ENCODE results near the gene FOSL2. TPM values are rescaled to one million over a fixed set of nuclear protein-coding genes. Genes with fewer than 3 reads are reported as not detected.

The FOSL2 gene
- total RNA-seq, 5 donors from 2014 or later (not counting 1 experiment from before 2014, with no cell fraction given), result 9.7 to 144 (median 18.5) TPM

GRCh38 chr2:28439763-28440162 lies 47.1 kb downstream of the FOSL2 start:
- no peaks in the 10 kb centered on the region for H3K36me3 Mint-ChIP-seq
- no peak overlapping the region for H3K27ac Mint-ChIP-seq
- DNase-seq (no peak), ATAC-seq (replicated peaks in 1 of 4) (no peak)
- ChIA-PET POLR2A (no interaction called here), CTCF (no interaction called here)
- Histone ChIP-seq H3K36me3 (ENCODE audit: control insufficient read depth in 2 of 2, extremely low read depth in 1 of 2, insufficient read depth in 1 of 2, low read length in 1 of 2) (no peaks in the 10 kb centered on the region), H3K9me3 (no peaks in the 10 kb centered on the region), H3K4me3 (ENCODE audit: control insufficient read depth in 1 of 2, extremely low read depth in 1 of 2, low read length in 1 of 2) (no peak overlapping the region), H3K27me3 (replicated peaks in 1 of 2; ENCODE audit: control insufficient read depth in 2 of 2, extremely low read depth in 1 of 2, insufficient read depth in 2 of 2, low read length in 1 of 2) (no peaks in the 10 kb centered on the region), H3K27ac (ENCODE audit: low read length) (no peak overlapping the region), H3K4me1 (ENCODE audit: control insufficient read depth in 1 of 2, extremely low read depth in 1 of 2, insufficient read depth in 2 of 2, low read length in 2 of 2) (peaks cover 0 to under 1% of the 10 kb centered on the region in 2 experiments)
- 94% methylated on average over 12 of the region's 14 CpGs for WGBS (ENCODE audit: insufficient coverage)
- no peaks in the 10 kb centered on the region for H3K27me3 Mint-ChIP-seq
- no peaks in the 10 kb centered on the region for H3K9me3 Mint-ChIP-seq
- H3K4me1 Mint-ChIP-seq, result peaks cover 0 to 2% (median 0%) of the 10 kb centered on the region in 3 donors
- H3K4me3 Mint-ChIP-seq, result no peak overlapping the region

- no peak overlapping the region for H3K4me3 Mint-ChIP-seq
- CTCF ChIA-PET, result interaction anchor here in 1 of 2 donors (0.6 kb wide), 1 partner anchor 811 kb away, joined by 4 read pairs; no protein-coding TSS in a partner anchor
- 60% methylated on average over 1 of the region's 3 CpGs for WGBS (ENCODE audit: insufficient coverage)
- Histone ChIP-seq H3K4me1 (ENCODE audit: control insufficient read depth in 1 of 2, extremely low read depth in 1 of 2, insufficient read depth in 2 of 2, low read length in 2 of 2) (no peaks in the 10 kb centered on the region), H3K9me3 (no peaks in the 10 kb centered on the region), H3K27ac (ENCODE audit: low read length) (no peak overlapping the region), H3K27me3 (replicated peaks in 1 of 2; ENCODE audit: control insufficient read depth in 2 of 2, extremely low read depth in 1 of 2, insufficient read depth in 2 of 2, low read length in 1 of 2) (no peaks in the 10 kb centered on the region), H3K36me3 (ENCODE audit: control insufficient read depth in 2 of 2, extremely low read depth in 1 of 2, insufficient read depth in 1 of 2, low read length in 1 of 2) (no peaks in the 10 kb centered on the region), H3K4me3 (ENCODE audit: control insufficient read depth in 1 of 2, extremely low read depth in 1 of 2, low read length in 1 of 2) (no peak overlapping the region)
- H3K4me1 Mint-ChIP-seq, result no peaks in the 10 kb centered on the region
- no peaks in the 10 kb centered on the region for H3K27me3 Mint-ChIP-seq
- H3K27ac Mint-ChIP-seq, result no peak overlapping the region
- DNase-seq, result no peak
- POLR2A ChIA-PET, result interaction anchor here in 1 of 2 donors (0.6 to 0.7 kb wide), 2 partner anchors 232 to 752 kb away, joined by 4 to 6 read pairs; no protein-coding TSS in a partner anchor
- no peaks in the 10 kb centered on the region for H3K36me3 Mint-ChIP-seq
- ATAC-seq (replicated peaks in 1 of 4), result no peak
- H3K9me3 Mint-ChIP-seq, result no peaks in the 10 kb centered on the region
Measured at GRCh38 chr2:28442328-28442727, 49.7 kb downstream of the FOSL2 start.

- Mint-ChIP-seq H3K4me3 (no peak overlapping the region), H3K4me1 (peaks cover 0 to 18% (median 10%) of the 10 kb centered on the region in 3 donors), H3K27me3 (no peaks in the 10 kb centered on the region), H3K27ac (no peak overlapping the region), H3K9me3 (no peaks in the 10 kb centered on the region), H3K36me3 (no peaks in the 10 kb centered on the region)
- ChIA-PET POLR2A (interaction anchor here in 1 of 2 donors (0.9 kb wide), 1 partner anchor 128 kb away, joined by 3 read pairs; no protein-coding TSS in a partner anchor), CTCF (no interaction called here)
- no peaks in the 10 kb centered on the region for H3K27me3 ChIP-seq (replicated peaks in 1 of 2; ENCODE audit: control insufficient read depth in 2 of 2, extremely low read depth in 1 of 2, insufficient read depth in 2 of 2, low read length in 1 of 2)
- no peak overlapping the region for H3K27ac ChIP-seq (ENCODE audit: low read length)
- no peak for ATAC-seq (replicated peaks in 1 of 4)
- H3K36me3 ChIP-seq (ENCODE audit: control insufficient read depth in 2 of 2, extremely low read depth in 1 of 2, insufficient read depth in 1 of 2, low read length in 1 of 2), result no peaks in the 10 kb centered on the region
- no peak for DNase-seq
- H3K4me3 ChIP-seq (ENCODE audit: control insufficient read depth in 1 of 2, extremely low read depth in 1 of 2, low read length in 1 of 2), result no peak overlapping the region
- H3K4me1 ChIP-seq (ENCODE audit: control insufficient read depth in 1 of 2, extremely low read depth in 1 of 2, insufficient read depth in 2 of 2, low read length in 2 of 2), result no peaks in the 10 kb centered on the region
- 89% methylated on average over 4 of the region's 4 CpGs for WGBS (ENCODE audit: insufficient coverage)
- no peaks in the 10 kb centered on the region for H3K9me3 ChIP-seq
Measured at GRCh38 chr2:28444956-28445355, 52.3 kb downstream of the FOSL2 start.

GRCh38 chr2:28445448-28446258 lies 53.0 kb downstream of the FOSL2 start:
- 80% methylated on average over 1 of the region's 7 CpGs for WGBS (ENCODE audit: insufficient coverage)
- Mint-ChIP-seq H3K27me3 (no peaks in the 10 kb centered on the region), H3K27ac (no peak overlapping the region), H3K4me3 (no peak overlapping the region), H3K4me1 (peaks cover 0 to 22% (median 14%) of the 10 kb centered on the region in 3 donors), H3K36me3 (no peaks in the 10 kb centered on the region), H3K9me3 (no peaks in the 10 kb centered on the region)
- CTCF ChIA-PET, result no interaction called here
- ATAC-seq (replicated peaks in 1 of 4) (no peak), DNase-seq (no peak)
- Histone ChIP-seq H3K4me1 (ENCODE audit: control insufficient read depth in 1 of 2, extremely low read depth in 1 of 2, insufficient read depth in 2 of 2, low read length in 2 of 2) (no peaks in the 10 kb centered on the region), H3K27me3 (replicated peaks in 1 of 2; ENCODE audit: control insufficient read depth in 2 of 2, extremely low read depth in 1 of 2, insufficient read depth in 2 of 2, low read length in 1 of 2) (no peaks in the 10 kb centered on the region), H3K36me3 (ENCODE audit: control insufficient read depth in 2 of 2, extremely low read depth in 1 of 2, insufficient read depth in 1 of 2, low read length in 1 of 2) (no peaks in the 10 kb centered on the region), H3K9me3 (no peaks in the 10 kb centered on the region), H3K27ac (ENCODE audit: low read length) (no peak overlapping the region), H3K4me3 (ENCODE audit: control insufficient read depth in 1 of 2, extremely low read depth in 1 of 2, low read length in 1 of 2) (no peak overlapping the region)
- POLR2A ChIA-PET, result interaction anchor here in 1 of 2 donors (0.6 to 0.9 kb wide), 2 partner anchors 129 to 221 kb away, joined by 3 to 6 read pairs; no protein-coding TSS in a partner anchor

- H3K9me3 Mint-ChIP-seq, result no peaks in the 10 kb centered on the region
- H3K36me3 Mint-ChIP-seq, result no peaks in the 10 kb centered on the region
- no peak overlapping the region for H3K27ac Mint-ChIP-seq
- peaks cover 0 to 24% (median 14%) of the 10 kb centered on the region in 3 donors for H3K4me1 Mint-ChIP-seq
- Histone ChIP-seq H3K27ac (ENCODE audit: low read length) (no peak overlapping the region), H3K27me3 (replicated peaks in 1 of 2; ENCODE audit: control insufficient read depth in 2 of 2, extremely low read depth in 1 of 2, insufficient read depth in 2 of 2, low read length in 1 of 2) (no peaks in the 10 kb centered on the region), H3K36me3 (ENCODE audit: control insufficient read depth in 2 of 2, extremely low read depth in 1 of 2, insufficient read depth in 1 of 2, low read length in 1 of 2) (no peaks in the 10 kb centered on the region), H3K9me3 (no peaks in the 10 kb centered on the region), H3K4me3 (ENCODE audit: control insufficient read depth in 1 of 2, extremely low read depth in 1 of 2, low read length in 1 of 2) (no peak overlapping the region), H3K4me1 (ENCODE audit: control insufficient read depth in 1 of 2, extremely low read depth in 1 of 2, insufficient read depth in 2 of 2, low read length in 2 of 2) (no peaks in the 10 kb centered on the region)
- CTCF ChIA-PET, result interaction anchor here in 1 of 2 donors (0.5 kb wide), 2 partner anchors 36 to 215 kb away, joined by 3 to 13 read pairs; no protein-coding TSS in a partner anchor
- H3K27me3 Mint-ChIP-seq, result no peaks in the 10 kb centered on the region
- H3K4me3 Mint-ChIP-seq, result no peak overlapping the region
- ATAC-seq (replicated peaks in 1 of 4), result no peak
- POLR2A ChIA-PET, result no interaction called here
- no peak for DNase-seq
Measured at GRCh38 chr2:28446531-28446930, 53.9 kb downstream of the FOSL2 start.

GRCh38 chr2:28447086-28447485 lies 54.4 kb downstream of the FOSL2 start:
- CTCF ChIA-PET, result no interaction called here
- Histone ChIP-seq H3K4me1 (ENCODE audit: control insufficient read depth in 1 of 2, extremely low read depth in 1 of 2, insufficient read depth in 2 of 2, low read length in 2 of 2) (peaks cover 0 to 1% of the 10 kb centered on the region in 2 experiments), H3K4me3 (ENCODE audit: control insufficient read depth in 1 of 2, extremely low read depth in 1 of 2, low read length in 1 of 2) (no peak overlapping the region), H3K27me3 (replicated peaks in 1 of 2; ENCODE audit: control insufficient read depth in 2 of 2, extremely low read depth in 1 of 2, insufficient read depth in 2 of 2, low read length in 1 of 2) (no peaks in the 10 kb centered on the region), H3K9me3 (no peaks in the 10 kb centered on the region), H3K27ac (ENCODE audit: low read length) (no peak overlapping the region), H3K36me3 (ENCODE audit: control insufficient read depth in 2 of 2, extremely low read depth in 1 of 2, insufficient read depth in 1 of 2, low read length in 1 of 2) (no peaks in the 10 kb centered on the region)
- POLR2A ChIA-PET, result no interaction called here
- ATAC-seq (replicated peaks in 1 of 4), result no peak
- Mint-ChIP-seq H3K4me3 (no peak overlapping the region), H3K4me1 (peaks cover 0 to 24% (median 14%) of the 10 kb centered on the region in 3 donors), H3K27ac (no peak overlapping the region), H3K36me3 (no peaks in the 10 kb centered on the region), H3K27me3 (no peaks in the 10 kb centered on the region), H3K9me3 (no peaks in the 10 kb centered on the region)
- no peak for DNase-seq
- WGBS (ENCODE audit: insufficient coverage), result 88% methylated on average over 1 of the region's 3 CpGs

Measured in T-cell (primary cell).